MM.1S (cell line): ENCODE measurements around the gene ZNF112.

Source experiments
- EZH2 ChIP-seq: fragments of 300-600 bp; sonication (generic); optimal IDR thresholded peaks from 2 replicates; pipeline ENCODE3; 2017; ENCODE audit warnings: low read depth, mild to moderate bottlenecking, antibody characterized with exemption, low read length, mixed read lengths
- TF ChIP-seq, protein P1 (sequence below): fragments of 300-600 bp; sonication (generic); IDR thresholded peaks from 2 replicates; pipeline ENCODE4 v1.5.1; 2016; ENCODE audit warnings: antibody characterized with exemption, low read length, mixed read lengths

- TF ChIP-seq, protein P1, sequence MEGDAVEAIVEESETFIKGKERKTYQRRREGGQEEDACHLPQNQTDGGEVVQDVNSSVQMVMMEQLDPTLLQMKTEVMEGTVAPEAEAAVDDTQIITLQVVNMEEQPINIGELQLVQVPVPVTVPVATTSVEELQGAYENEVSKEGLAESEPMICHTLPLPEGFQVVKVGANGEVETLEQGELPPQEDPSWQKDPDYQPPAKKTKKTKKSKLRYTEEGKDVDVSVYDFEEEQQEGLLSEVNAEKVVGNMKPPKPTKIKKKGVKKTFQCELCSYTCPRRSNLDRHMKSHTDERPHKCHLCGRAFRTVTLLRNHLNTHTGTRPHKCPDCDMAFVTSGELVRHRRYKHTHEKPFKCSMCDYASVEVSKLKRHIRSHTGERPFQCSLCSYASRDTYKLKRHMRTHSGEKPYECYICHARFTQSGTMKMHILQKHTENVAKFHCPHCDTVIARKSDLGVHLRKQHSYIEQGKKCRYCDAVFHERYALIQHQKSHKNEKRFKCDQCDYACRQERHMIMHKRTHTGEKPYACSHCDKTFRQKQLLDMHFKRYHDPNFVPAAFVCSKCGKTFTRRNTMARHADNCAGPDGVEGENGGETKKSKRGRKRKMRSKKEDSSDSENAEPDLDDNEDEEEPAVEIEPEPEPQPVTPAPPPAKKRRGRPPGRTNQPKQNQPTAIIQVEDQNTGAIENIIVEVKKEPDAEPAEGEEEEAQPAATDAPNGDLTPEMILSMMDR = no peak
- TF ChIP-seq EZH2 = no peak
Measured at GRCh38 chr19:44303320-44303719, 53.2 kb downstream of the ZNF112 start.
